Esophagus squamous epithelium (tissue), 5 donors: Measurements from ENCODE around the gene PTPRG. TPM values are rescaled to one million over a fixed set of nuclear protein-coding genes. Genes with fewer than 3 reads are reported as not detected.

Source experiments
- DNase-seq: peaks from one replicate; lab custom pipeline; 2025; lab: John Stamatoyannopoulos, UW
- H3K27ac ChIP-seq, 4 donors: fragments of 200-600 bp; sonication (generic); one replicate each; pipeline ENCODE4 v1.5.1; 2016 to 2019; ENCODE audit warnings: mild to moderate bottlenecking in 1 of 4
- H3K27me3 ChIP-seq, 4 donors: fragments of 200-600 bp; sonication (generic); 1 replicate in 3 of 4; 2 replicates in 1 of 4; pipeline versions ENCODE4 v1.5.1 to v1.6.0; 2017 to 2021; ENCODE audit warnings: antibody characterized with exemption in 1 of 4
- H3K36me3 ChIP-seq, 3 donors: fragments of 200-600 bp; sonication (generic); one replicate each; pipeline ENCODE4 v1.5.1; 2016 to 2019
- H3K4me1 ChIP-seq, 3 donors: fragments of 200-600 bp; sonication (generic); one replicate each; pipeline ENCODE4 v1.5.1; 2017 to 2019
- H3K4me3 ChIP-seq, 4 donors: fragments of 200-600 bp; sonication (generic); 1 replicate in 3 of 4; 2 replicates in 1 of 4; pipeline ENCODE4 v1.5.1; 2016 to 2019; ENCODE audit warnings: mild to moderate bottlenecking in 2 of 4, moderate library complexity in 1 of 4
- H3K9me3 ChIP-seq, 3 donors: fragments of 200-600 bp; sonication (generic); one replicate each; pipeline ENCODE4 v1.5.1; 2016 to 2019
- POLR2A ChIP-seq, 4 donors: fragments of 450-650 bp; IDR thresholded peaks; one replicate each; pipeline ENCODE4 v1.6.1; 2017; ENCODE audit warnings: antibody characterized with exemption in 4 of 4, mild to moderate bottlenecking in 4 of 4, moderate library complexity in 3 of 4
- WGBS, 2 donors: methylation state at CpG; one replicate each; pipeline ENCODE4 v1.1.5; 2018; 5-methylcytosine and 5-hydroxymethylcytosine counted together
- intact Hi-C: fragments of 100-400 bp; cut with DNase I; formaldehyde crosslinking; loops from one replicate; pipeline ENCODE4 v1.15.0; 2022
- total RNA-seq, 4 donors: library from RNA; depleted of rRNA; stranded (reverse); fragments of >200 nt; gene quantifications; one replicate each; pipeline ENCODE4 v1.1.0, GENCODE V29; 2016
- TF ChIP-seq, protein P1 (sequence below), 6 experiments: fragments of 450-650 bp in 4 of 6; fragments of 200-600 bp in 2 of 6; sonication (generic) in 2 of 6; IDR thresholded peaks; one replicate each; pipeline ENCODE4 v1.5.1; 2016 to 2019; ENCODE audit warnings: antibody characterized with exemption in 6 of 6, mild to moderate bottlenecking in 4 of 6, moderate library complexity in 4 of 6
- donor health status: DM: yes; HTN: yes; CAD: no.

Gene PTPRG
- total RNA-seq, 4 donors from 2014 or later: 3.7 to 42.2 (median 15.2) TPM

DNA sequence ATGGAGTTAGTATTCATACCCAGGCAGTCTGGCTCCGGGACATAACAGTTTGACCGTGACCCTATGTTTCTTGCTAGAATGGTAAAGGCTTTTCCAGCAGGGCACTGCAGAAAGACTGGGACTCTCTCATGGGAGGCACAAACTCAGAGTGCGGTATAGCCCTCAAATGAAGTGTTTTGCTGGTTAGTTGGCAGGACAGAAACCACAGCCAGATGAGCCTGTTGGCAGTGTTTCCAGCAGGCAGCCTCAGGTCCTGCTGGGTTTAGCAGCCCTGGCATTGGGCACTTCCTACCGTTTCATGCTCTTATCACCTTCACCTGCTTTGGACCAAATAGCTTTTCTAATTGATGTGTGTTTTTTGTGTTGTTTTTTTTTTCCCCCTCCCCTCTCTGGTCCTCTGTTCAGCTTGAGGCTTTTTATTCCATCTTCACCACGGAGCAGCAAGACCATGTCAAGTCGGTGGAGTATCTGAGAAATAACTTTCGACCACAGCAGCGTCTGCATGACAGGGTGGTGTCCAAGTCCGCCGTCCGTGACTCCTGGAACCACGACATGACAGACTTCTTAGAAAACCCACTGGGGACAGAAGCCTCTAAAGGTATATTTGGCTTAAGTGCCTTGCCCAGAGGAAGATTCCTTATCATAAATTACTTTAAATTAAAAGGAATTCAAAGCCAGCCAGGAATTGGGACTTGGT lies 606.3 kb downstream of the PTPRG start:
- Histone ChIP-seq H3K4me3 (no peak overlapping the region), H3K4me1 (no peaks in the 10 kb centered on the region), H3K27ac (no peak overlapping the region), H3K27me3 (no peaks in the 10 kb centered on the region), H3K9me3 (no peaks in the 10 kb centered on the region), H3K36me3 (peaks cover 0 to 5% (median 0%) of the 10 kb centered on the region in 3 donors)
- no peak for DNase-seq
- TF ChIP-seq, protein P1, sequence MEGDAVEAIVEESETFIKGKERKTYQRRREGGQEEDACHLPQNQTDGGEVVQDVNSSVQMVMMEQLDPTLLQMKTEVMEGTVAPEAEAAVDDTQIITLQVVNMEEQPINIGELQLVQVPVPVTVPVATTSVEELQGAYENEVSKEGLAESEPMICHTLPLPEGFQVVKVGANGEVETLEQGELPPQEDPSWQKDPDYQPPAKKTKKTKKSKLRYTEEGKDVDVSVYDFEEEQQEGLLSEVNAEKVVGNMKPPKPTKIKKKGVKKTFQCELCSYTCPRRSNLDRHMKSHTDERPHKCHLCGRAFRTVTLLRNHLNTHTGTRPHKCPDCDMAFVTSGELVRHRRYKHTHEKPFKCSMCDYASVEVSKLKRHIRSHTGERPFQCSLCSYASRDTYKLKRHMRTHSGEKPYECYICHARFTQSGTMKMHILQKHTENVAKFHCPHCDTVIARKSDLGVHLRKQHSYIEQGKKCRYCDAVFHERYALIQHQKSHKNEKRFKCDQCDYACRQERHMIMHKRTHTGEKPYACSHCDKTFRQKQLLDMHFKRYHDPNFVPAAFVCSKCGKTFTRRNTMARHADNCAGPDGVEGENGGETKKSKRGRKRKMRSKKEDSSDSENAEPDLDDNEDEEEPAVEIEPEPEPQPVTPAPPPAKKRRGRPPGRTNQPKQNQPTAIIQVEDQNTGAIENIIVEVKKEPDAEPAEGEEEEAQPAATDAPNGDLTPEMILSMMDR (IDR thresholded peaks at IDR 0.05): no peak
- TF ChIP-seq POLR2A (IDR thresholded peaks at IDR 0.05): no peak
- WGBS, 2 donors: 76 to 82% methylated on average over 11 to 12 of the region's 12 CpGs
- intact Hi-C loops: no loop called here

DNA sequence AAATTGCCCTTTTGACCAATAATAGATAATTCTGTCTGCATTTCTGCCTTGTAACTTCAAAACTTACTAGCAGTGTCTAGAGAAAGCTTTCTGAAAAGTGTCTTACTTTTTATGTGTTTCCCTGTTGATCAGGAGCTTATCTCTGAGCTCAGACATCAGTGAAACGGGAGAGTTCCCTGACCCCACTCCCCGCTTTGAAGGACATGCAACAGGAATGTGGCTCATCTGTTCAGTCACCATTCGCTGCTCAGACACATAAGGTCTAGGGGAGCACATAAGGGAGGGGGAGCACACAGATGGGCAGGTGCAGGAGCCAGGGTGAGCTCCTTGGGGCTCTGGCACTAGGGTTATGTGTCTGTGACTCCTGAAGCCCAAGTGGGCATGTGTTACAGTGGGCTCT lies 607.0 kb downstream of the PTPRG start:
- no peaks in the 10 kb centered on the region for H3K4me1 ChIP-seq
- H3K36me3 ChIP-seq: peaks cover 0 to 5% (median 0%) of the 10 kb centered on the region in 3 donors
- no peak overlapping the region for H3K4me3 ChIP-seq
- H3K27ac ChIP-seq: no peak overlapping the region
- no peaks in the 10 kb centered on the region for H3K27me3 ChIP-seq
- WGBS, 2 donors: 65 to 86% methylated on average over 3 of the region's 3 CpGs
- H3K9me3 ChIP-seq: no peaks in the 10 kb centered on the region
- no peak for TF ChIP-seq POLR2A (IDR thresholded peaks at IDR 0.05)
- TF ChIP-seq, protein P1 (IDR thresholded peaks at IDR 0.05): no peak
- no peak for DNase-seq
- intact Hi-C loops: no loop called here

DNA sequence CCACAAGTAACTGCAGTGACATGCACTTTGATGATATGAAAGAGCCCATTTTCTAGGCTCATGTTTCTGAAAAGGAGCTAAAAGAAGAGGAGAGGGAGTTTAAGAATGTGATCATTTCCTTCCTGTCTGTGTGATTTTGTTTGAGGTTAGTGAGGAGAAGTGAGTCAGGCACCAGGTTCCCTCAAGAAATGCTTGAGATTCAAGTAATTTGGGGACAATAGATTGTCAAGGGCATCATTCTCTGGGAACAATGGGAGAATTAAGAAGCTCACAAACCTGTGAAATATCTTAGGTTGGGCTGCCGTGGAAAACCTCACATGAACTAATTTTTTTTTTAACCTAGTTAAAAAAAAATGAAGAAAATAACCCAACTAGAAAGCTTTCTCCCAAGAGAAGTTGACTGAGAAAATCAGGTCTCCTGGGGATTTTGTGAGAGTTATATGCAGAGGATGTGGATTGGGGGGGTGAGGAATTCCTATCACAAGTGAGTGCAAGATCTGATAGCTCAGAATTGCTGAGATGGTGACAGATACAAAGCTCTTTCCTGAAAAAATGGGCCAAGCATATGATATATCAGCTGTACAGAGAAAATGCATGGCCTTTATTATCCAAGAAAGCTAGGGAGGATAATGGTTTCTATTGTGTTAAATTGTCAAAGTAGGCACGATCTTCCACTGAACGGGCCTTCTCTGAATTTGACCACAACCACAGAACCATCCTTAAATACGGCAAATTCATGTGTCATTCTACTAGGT lies 608.7 kb downstream of the PTPRG start:
- intact Hi-C loops: no loop called here
- 69 to 81% methylated on average over 4 of the region's 4 CpGs for WGBS, 2 donors
- Histone ChIP-seq H3K27ac (no peak overlapping the region), H3K9me3 (no peaks in the 10 kb centered on the region), H3K4me3 (no peak overlapping the region), H3K27me3 (no peaks in the 10 kb centered on the region), H3K4me1 (no peaks in the 10 kb centered on the region), H3K36me3 (peaks cover 0 to 5% (median 0%) of the 10 kb centered on the region in 3 donors)
- no peak for TF ChIP-seq POLR2A (IDR thresholded peaks at IDR 0.05)
- TF ChIP-seq, protein P1 (IDR thresholded peaks at IDR 0.05): no peak
- no peak for DNase-seq

DNA sequence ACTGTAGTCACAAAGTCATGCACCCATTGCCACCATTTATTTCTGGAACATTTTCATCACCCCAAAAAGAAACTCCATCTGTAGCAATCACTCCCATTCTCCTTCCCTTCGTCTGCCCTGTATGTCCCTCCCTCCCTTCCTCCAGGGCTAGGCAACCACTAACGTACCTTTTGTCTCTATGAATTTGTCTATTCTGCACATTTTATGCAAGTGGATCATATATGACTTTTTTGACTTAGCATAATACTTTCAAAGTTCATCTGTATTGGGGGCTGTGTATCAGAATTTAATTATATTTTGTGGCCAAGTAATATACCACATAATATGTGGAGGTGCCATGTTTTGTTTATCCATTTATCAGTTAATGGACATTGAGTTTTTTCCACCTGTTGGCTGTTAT lies 610.4 kb downstream of the PTPRG start:
- Histone ChIP-seq H3K4me3 (no peak overlapping the region), H3K27me3 (no peaks in the 10 kb centered on the region), H3K4me1 (no peaks in the 10 kb centered on the region), H3K9me3 (no peaks in the 10 kb centered on the region), H3K27ac (no peak overlapping the region), H3K36me3 (peaks cover 0 to 5% (median 0%) of the 10 kb centered on the region in 3 donors)
- DNase-seq: no peak
- 90 to 94% methylated on average over 2 of the region's 2 CpGs for WGBS, 2 donors
- TF ChIP-seq, protein P1 (IDR thresholded peaks at IDR 0.05): no peak
- no peak for TF ChIP-seq POLR2A (IDR thresholded peaks at IDR 0.05)
- intact Hi-C loops: no loop called here

DNA sequence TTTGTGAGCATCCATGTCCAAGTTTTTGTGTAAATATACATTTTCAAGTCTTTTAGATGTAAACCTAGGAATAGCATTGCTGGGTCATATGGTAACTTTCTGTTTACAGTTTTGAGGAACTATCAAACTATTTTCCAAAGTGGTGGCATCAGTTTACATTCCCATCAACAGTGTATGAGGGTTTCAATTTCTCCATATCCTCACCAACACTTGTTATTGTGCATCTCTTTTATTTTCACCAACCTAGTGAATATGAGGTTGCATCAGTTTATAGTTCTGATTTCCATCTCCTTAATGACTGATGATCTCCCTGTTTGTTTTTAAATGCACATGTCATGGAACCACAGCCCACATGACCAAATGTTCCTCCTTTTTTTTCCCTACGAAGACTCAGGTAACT lies 610.8 kb downstream of the PTPRG start:
- Histone ChIP-seq H3K9me3 (no peaks in the 10 kb centered on the region), H3K4me1 (no peaks in the 10 kb centered on the region), H3K36me3 (peaks cover 0 to 5% (median 0%) of the 10 kb centered on the region in 3 donors), H3K27ac (no peak overlapping the region), H3K4me3 (no peak overlapping the region), H3K27me3 (no peaks in the 10 kb centered on the region)
- 67 to 83% methylated on average over 1 of the region's 1 CpG for WGBS, 2 donors
- intact Hi-C loops: no loop called here
- DNase-seq: no peak
- TF ChIP-seq, protein P1 (IDR thresholded peaks at IDR 0.05): no peak
- TF ChIP-seq POLR2A (IDR thresholded peaks at IDR 0.05): no peak
